ENCODE measurements around the gene ADGRL2.

ADGRL2 gene

GRCh38 chr1:81834921-81835698, 34.4 kb downstream of the ADGRL2 start:
- Histone ChIP-seq H3K9me3 (ENCODE audit: low read depth, low read length) (no peaks in the 10 kb centered on the region), H3K36me3 (ENCODE audit: insufficient read depth, low read length) (no peaks in the 10 kb centered on the region), H3K4me3 (no peak overlapping the region), H3K27ac (no peak overlapping the region), H3K9ac (ENCODE audit: insufficient read length) (no peak overlapping the region)
- no peak for DNase-seq (ENCODE audit: low read depth, low spot score)
- TF ChIP-seq POLR2AphosphoS5 (IDR thresholded peaks at IDR 0.05; ENCODE audit: borderline replicate concordance, low read depth, low read length) (no peak), FOXP2 (optimal IDR thresholded peaks at IDR 0.05; ENCODE audit: control extremely low read depth, extremely low read length, insufficient read depth) (no peak), EZH2 (IDR thresholded peaks at IDR 0.05) (no peak)

DNA sequence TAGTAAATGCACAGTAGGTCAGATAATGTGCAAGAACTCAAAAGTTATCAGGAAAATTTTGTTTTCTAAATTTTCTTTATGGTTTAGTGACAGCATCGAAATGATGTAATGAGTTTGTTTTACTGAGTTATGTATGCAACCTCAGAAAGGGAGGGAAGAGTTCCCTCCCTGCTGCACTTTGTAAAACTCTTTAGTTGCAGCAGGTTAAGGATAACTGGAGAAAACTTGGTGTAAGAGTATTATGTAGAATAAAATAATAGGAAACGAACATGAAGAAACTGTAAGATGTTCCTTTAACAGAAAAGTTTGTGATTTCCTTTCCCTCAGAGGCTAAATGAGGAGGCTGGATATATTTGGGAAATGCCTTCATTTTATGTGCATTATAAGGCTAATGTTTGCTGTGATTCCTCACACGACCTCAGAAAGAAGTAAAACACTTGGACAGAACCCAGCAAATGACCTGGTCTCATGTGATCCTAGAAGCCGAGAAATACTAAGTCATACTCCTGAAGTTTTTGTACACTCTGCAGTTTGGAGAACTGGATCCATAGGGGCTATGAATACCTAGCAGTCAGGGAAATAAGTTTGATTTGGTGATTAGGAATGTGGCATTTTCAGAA, 35.4 kb downstream of the ADGRL2 start:
- H3K9ac ChIP-seq (ENCODE audit: insufficient read length): no peak overlapping the region

GRCh38 chr1:81838600-81839218, 38.0 kb downstream of the ADGRL2 start:
- DNase-seq (ENCODE audit: low read depth, low spot score): no peak
- Histone ChIP-seq H3K27ac (no peak overlapping the region), H3K9ac (ENCODE audit: insufficient read length) (no peak overlapping the region), H3K36me3 (ENCODE audit: insufficient read depth, low read length) (no peaks in the 10 kb centered on the region), H3K4me3 (no peak overlapping the region), H3K9me3 (ENCODE audit: low read depth, low read length) (no peaks in the 10 kb centered on the region)
- no peak for TF ChIP-seq EZH2 (IDR thresholded peaks at IDR 0.05)
- TF ChIP-seq FOXP2 (optimal IDR thresholded peaks at IDR 0.05; ENCODE audit: control extremely low read depth, extremely low read length, insufficient read depth): no peak
- TF ChIP-seq POLR2AphosphoS5 (IDR thresholded peaks at IDR 0.05; ENCODE audit: borderline replicate concordance, low read depth, low read length): no peak

More for the DNA sequence above, 35.4 kb downstream of the ADGRL2 start:
- Histone ChIP-seq H3K27ac (no peak overlapping the region), H3K4me3 (no peak overlapping the region), H3K9me3 (ENCODE audit: low read depth, low read length) (no peaks in the 10 kb centered on the region), H3K36me3 (ENCODE audit: insufficient read depth, low read length) (no peaks in the 10 kb centered on the region)
- no peak for TF ChIP-seq FOXP2 (optimal IDR thresholded peaks at IDR 0.05; ENCODE audit: control extremely low read depth, extremely low read length, insufficient read depth)
- no peak for TF ChIP-seq EZH2 (IDR thresholded peaks at IDR 0.05)
- no peak for TF ChIP-seq POLR2AphosphoS5 (IDR thresholded peaks at IDR 0.05; ENCODE audit: borderline replicate concordance, low read depth, low read length)
- DNase-seq (ENCODE audit: low read depth, low spot score): no peak

- H3K9ac ChIP-seq (ENCODE audit: insufficient read length): no peak overlapping the region
- H3K27ac ChIP-seq: no peak overlapping the region
- TF ChIP-seq EZH2 (IDR thresholded peaks at IDR 0.05) (no peak), POLR2AphosphoS5 (IDR thresholded peaks at IDR 0.05; ENCODE audit: borderline replicate concordance, low read depth, low read length) (no peak), FOXP2 (optimal IDR thresholded peaks at IDR 0.05; ENCODE audit: control extremely low read depth, extremely low read length, insufficient read depth) (no peak)
- H3K4me3 ChIP-seq: no peak overlapping the region
- H3K9me3 ChIP-seq (ENCODE audit: low read depth, low read length): no peaks in the 10 kb centered on the region
- H3K36me3 ChIP-seq (ENCODE audit: insufficient read depth, low read length): no peaks in the 10 kb centered on the region
- DNase-seq (ENCODE audit: low read depth, low spot score): no peak
These were observed 40.1 kb downstream of the ADGRL2 start for GRCh38 chr1:81840805-81841204.

DNA sequence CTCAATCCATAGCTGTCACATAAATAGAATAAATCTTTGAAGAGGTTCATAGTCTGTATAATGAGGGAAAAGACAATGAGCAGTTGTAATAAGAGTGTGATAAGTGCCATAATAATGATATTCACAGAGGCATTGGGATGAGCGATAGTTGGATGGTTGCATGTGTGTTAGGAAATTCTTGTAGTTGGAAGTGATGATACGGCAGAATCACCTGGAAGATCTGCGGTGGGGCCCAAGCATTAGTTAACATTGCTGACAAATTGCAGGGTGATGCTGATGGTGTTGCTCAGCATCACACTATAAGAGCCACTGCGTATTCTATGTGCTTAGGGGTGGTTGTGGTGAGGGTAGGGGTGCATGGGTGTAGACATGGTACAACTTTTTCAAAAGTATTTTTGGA, 41.1 kb downstream of the ADGRL2 start:
- TF ChIP-seq FOXP2 (optimal IDR thresholded peaks at IDR 0.05; ENCODE audit: control extremely low read depth, extremely low read length, insufficient read depth): no peak
- no peak for TF ChIP-seq EZH2 (IDR thresholded peaks at IDR 0.05)
- no peak for TF ChIP-seq POLR2AphosphoS5 (IDR thresholded peaks at IDR 0.05; ENCODE audit: borderline replicate concordance, low read depth, low read length)
- DNase-seq (ENCODE audit: low read depth, low spot score): no peak
- no peaks in the 10 kb centered on the region for H3K36me3 ChIP-seq (ENCODE audit: insufficient read depth, low read length)
- no peak overlapping the region for H3K9ac ChIP-seq (ENCODE audit: insufficient read length)
- no peak overlapping the region for H3K4me3 ChIP-seq
- H3K9me3 ChIP-seq (ENCODE audit: low read depth, low read length): no peaks in the 10 kb centered on the region
- H3K27ac ChIP-seq: no peak overlapping the region

- Histone ChIP-seq H3K9ac (ENCODE audit: insufficient read length) (no peak overlapping the region), H3K9me3 (ENCODE audit: low read depth, low read length) (no peaks in the 10 kb centered on the region), H3K27ac (no peak overlapping the region), H3K36me3 (ENCODE audit: insufficient read depth, low read length) (no peaks in the 10 kb centered on the region), H3K4me3 (no peak overlapping the region)
- TF ChIP-seq FOXP2 (optimal IDR thresholded peaks at IDR 0.05; ENCODE audit: control extremely low read depth, extremely low read length, insufficient read depth): no peak
- no peak for TF ChIP-seq POLR2AphosphoS5 (IDR thresholded peaks at IDR 0.05; ENCODE audit: borderline replicate concordance, low read depth, low read length)
- TF ChIP-seq EZH2 (IDR thresholded peaks at IDR 0.05): no peak
- DNase-seq (ENCODE audit: low read depth, low spot score): no peak
These were observed 43.7 kb downstream of the ADGRL2 start for GRCh38 chr1:81844477-81844876.

DNA sequence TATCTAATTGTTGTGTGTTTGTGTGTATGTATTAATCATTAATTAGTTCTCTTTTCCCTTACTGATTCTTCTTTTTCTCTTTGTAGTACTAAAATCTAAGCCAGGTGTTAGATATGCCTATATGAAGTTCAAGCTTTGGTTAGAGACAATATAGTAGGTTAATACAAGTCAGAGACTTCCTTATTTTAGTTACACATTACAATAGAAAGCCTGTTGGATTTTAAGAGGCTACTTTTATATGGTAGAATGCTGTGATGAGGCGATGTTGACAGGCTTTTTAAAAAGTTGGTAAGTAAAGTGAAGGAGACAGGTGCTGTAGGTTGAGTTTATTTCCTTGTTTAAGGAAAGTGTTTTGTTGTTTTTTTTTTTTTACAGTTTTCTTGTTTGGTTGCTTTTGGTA, 45.9 kb downstream of the ADGRL2 start:
- no peaks in the 10 kb centered on the region for H3K9me3 ChIP-seq (ENCODE audit: low read depth, low read length)
- no peaks in the 10 kb centered on the region for H3K36me3 ChIP-seq (ENCODE audit: insufficient read depth, low read length)
- H3K27ac ChIP-seq: no peak overlapping the region
- H3K4me3 ChIP-seq: no peak overlapping the region
- DNase-seq (ENCODE audit: low read depth, low spot score): no peak
- TF ChIP-seq EZH2 (IDR thresholded peaks at IDR 0.05) (no peak), FOXP2 (optimal IDR thresholded peaks at IDR 0.05; ENCODE audit: control extremely low read depth, extremely low read length, insufficient read depth) (no peak), POLR2AphosphoS5 (IDR thresholded peaks at IDR 0.05; ENCODE audit: borderline replicate concordance, low read depth, low read length) (no peak)
- no peak overlapping the region for H3K9ac ChIP-seq (ENCODE audit: insufficient read length)

DNA sequence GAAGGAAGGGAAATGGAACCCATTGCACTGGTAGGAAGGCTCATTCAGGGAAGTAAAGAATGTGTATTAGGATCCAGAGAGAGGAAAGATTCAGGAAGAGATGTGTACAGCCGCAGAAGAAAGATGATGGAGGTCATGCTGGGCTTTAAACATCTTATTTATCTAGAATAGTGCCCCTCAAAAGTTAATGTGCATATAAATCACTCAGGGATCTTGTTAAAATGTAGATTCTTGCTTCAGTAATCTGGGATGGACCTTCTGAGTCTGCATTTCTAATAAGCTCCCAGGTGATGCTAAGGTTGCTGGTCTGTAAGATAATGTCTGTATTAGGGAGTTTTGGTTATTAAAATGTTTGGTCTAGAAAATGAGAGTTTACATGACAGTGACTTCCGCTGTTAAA, 46.3 kb downstream of the ADGRL2 start:
- Histone ChIP-seq H3K9ac (ENCODE audit: insufficient read length) (no peak overlapping the region), H3K27ac (no peak overlapping the region), H3K36me3 (ENCODE audit: insufficient read depth, low read length) (no peaks in the 10 kb centered on the region), H3K4me3 (no peak overlapping the region), H3K9me3 (ENCODE audit: low read depth, low read length) (no peaks in the 10 kb centered on the region)
- DNase-seq (ENCODE audit: low read depth, low spot score): no peak
- TF ChIP-seq POLR2AphosphoS5 (IDR thresholded peaks at IDR 0.05; ENCODE audit: borderline replicate concordance, low read depth, low read length) (no peak), EZH2 (IDR thresholded peaks at IDR 0.05) (no peak), FOXP2 (optimal IDR thresholded peaks at IDR 0.05; ENCODE audit: control extremely low read depth, extremely low read length, insufficient read depth) (no peak)

Measured in SK-N-MC (cell line).